MCF 10A (cell line): ENCODE results near the gene GALNT7. TPM values are rescaled to one million over a fixed set of nuclear protein-coding genes. Genes with fewer than 3 reads are reported as not detected.

Experiments used
- BruUV-seq: library from RNA; stranded (reverse); fragments of 400-500 nt; replicated peaks from 2 replicates; lab custom pipeline; 2021; lab: Mats Ljungman, UMichigan
- CTCF ChIA-PET: fragments of 300-600 bp; sonication (Branson Sonifier 250); formaldehyde crosslinking; extraction: SDS; loops from one replicate; lab custom pipeline; 2021; ENCODE audit warnings: antibody characterized with exemption, inconsistent platforms; lab: Yijun Ruan, JAX
- POLR2A ChIA-PET: fragments of 300-600, 350-650 bp; sonication (Branson Sonifier 250); formaldehyde crosslinking; extraction: SDS; loops from one replicate; lab custom pipeline; 2020; ENCODE audit warnings: antibody characterized with exemption, inconsistent platforms; lab: Yijun Ruan, JAX
- DNase-seq: peaks from one replicate; pipeline ENCODE4 v3.0.0-alpha.2; 2018; ENCODE audit not compliant: unreplicated experiment
- H3K27ac Mint-ChIP-seq: one replicate; pipeline ENCODE4 v1.8.0; 2022; ENCODE audit warnings: mild to moderate bottlenecking, low read depth, mixed read lengths; ENCODE audit not compliant: unreplicated experiment
- H3K27me3 Mint-ChIP-seq: one replicate; pipeline ENCODE4 v1.8.0; 2022; ENCODE audit warnings: mixed read lengths; ENCODE audit not compliant: insufficient read depth, unreplicated experiment
- H3K36me3 Mint-ChIP-seq: one replicate; pipeline ENCODE4 v1.8.0; 2022; ENCODE audit warnings: mild to moderate bottlenecking, moderate library complexity, mixed read lengths; ENCODE audit not compliant: insufficient read depth, unreplicated experiment
- H3K4me1 Mint-ChIP-seq: one replicate; pipeline ENCODE4 v1.8.0; 2022; ENCODE audit warnings: mixed read lengths; ENCODE audit not compliant: insufficient read depth, unreplicated experiment
- H3K4me3 Mint-ChIP-seq: one replicate; pipeline ENCODE4 v1.8.0; 2022; ENCODE audit warnings: mild to moderate bottlenecking, moderate library complexity, mixed read lengths; ENCODE audit not compliant: unreplicated experiment
- H3K9me3 Mint-ChIP-seq: one replicate; pipeline ENCODE4 v1.8.0; 2022; ENCODE audit warnings: mixed read lengths; ENCODE audit not compliant: unreplicated experiment
- CTCF ChIP-seq: fragments of 200-600 bp; IDR thresholded peaks from one replicate; pipeline ENCODE4 v1.8.0; 2022; ENCODE audit warnings: antibody characterized with exemption, mild to moderate bottlenecking; ENCODE audit not compliant: unreplicated experiment
- intact Hi-C: fragments of 100-400 bp; cut with micrococcal nuclease; formaldehyde crosslinking; loops from 2 replicates; pipeline ENCODE4 v1.14.1; 2022
- total RNA-seq: library from RNA; stranded (reverse); gene quantifications from 2 replicates; pipeline ENCODE4 v1.2.3, GENCODE V29; 2022

GALNT7 gene
- total RNA-seq, 1 experiment from 2014 or later = 13.7 TPM

GRCh38 chr4:173134426-173134825, 34.2 kb upstream of the GALNT7 start:
- TF ChIP-seq CTCF = no peak
- Mint-ChIP-seq H3K4me1 (peaks cover 11% of the 10 kb centered on the region), H3K9me3 (no peaks in the 10 kb centered on the region), H3K4me3 (no peak overlapping the region), H3K27ac (no peak overlapping the region), H3K27me3 (no peaks in the 10 kb centered on the region), H3K36me3 (no peaks in the 10 kb centered on the region)
- intact Hi-C loops = no loop called here
- no TSS peak for BruUV-seq
- CTCF ChIA-PET = no interaction called here
- POLR2A ChIA-PET = no interaction called here
- no peak for DNase-seq

- intact Hi-C loops = no loop called here
- CTCF ChIA-PET = interaction anchor here (0.6 kb wide), 1 partner anchor 55 kb away, joined by 3 read pairs; no protein-coding TSS in a partner anchor
- no peak for TF ChIP-seq CTCF
- no TSS peak for BruUV-seq
- Mint-ChIP-seq H3K4me1 (peaks cover 11% of the 10 kb centered on the region), H3K36me3 (no peaks in the 10 kb centered on the region), H3K9me3 (no peaks in the 10 kb centered on the region), H3K27ac (no peak overlapping the region), H3K27me3 (no peaks in the 10 kb centered on the region), H3K4me3 (no peak overlapping the region)
- POLR2A ChIA-PET = no interaction called here
- peak; percentile 47 for DNase-seq
These were observed 33.3 kb upstream of the GALNT7 start for GRCh38 chr4:173135241-173135847.

- H3K4me3 Mint-ChIP-seq = no peak overlapping the region
- intact Hi-C loops = no loop called here
- CTCF ChIA-PET = no interaction called here
- H3K27me3 Mint-ChIP-seq = no peaks in the 10 kb centered on the region
- no peak overlapping the region for H3K27ac Mint-ChIP-seq
- TF ChIP-seq CTCF = no peak
- H3K4me1 Mint-ChIP-seq = peaks cover 5% of the 10 kb centered on the region
- POLR2A ChIA-PET = no interaction called here
- BruUV-seq = no TSS peak
- no peaks in the 10 kb centered on the region for H3K9me3 Mint-ChIP-seq
- H3K36me3 Mint-ChIP-seq = no peaks in the 10 kb centered on the region
- DNase-seq = no peak
These were observed 30.0 kb upstream of the GALNT7 start for GRCh38 chr4:173138624-173139023.

- DNase-seq = no peak
These were observed 29.1 kb upstream of the GALNT7 start for GRCh38 chr4:173139561-173139960.

More at GRCh38 chr4:173139561-173139960, 29.1 kb upstream of the GALNT7 start:
- CTCF ChIA-PET = no interaction called here
- no peaks in the 10 kb centered on the region for H3K27me3 Mint-ChIP-seq
- H3K9me3 Mint-ChIP-seq = no peaks in the 10 kb centered on the region
- BruUV-seq = no TSS peak
- TF ChIP-seq CTCF = no peak
- intact Hi-C loops = no loop called here
- H3K27ac Mint-ChIP-seq = no peak overlapping the region
- H3K4me1 Mint-ChIP-seq = peaks cover 5% of the 10 kb centered on the region
- H3K4me3 Mint-ChIP-seq = no peak overlapping the region
- H3K36me3 Mint-ChIP-seq = no peaks in the 10 kb centered on the region
- POLR2A ChIA-PET = no interaction called here
